GM12891 (cell line): ENCODE results near the gene ABCC9.

ENCODE experiments used
- PAX5 ChIP-seq: IDR thresholded peaks from 2 replicates; pipeline ENCODE4 v1.6.1; 2011; ENCODE audit warnings: low read length, moderate library complexity, mild to moderate bottlenecking; ENCODE audit not compliant: insufficient read depth, severe bottlenecking
- POLR2A ChIP-seq: IDR thresholded peaks from 2 replicates; pipeline ENCODE4 v1.6.1; 2011; ENCODE audit warnings: low read depth, low read length, control low read depth
- POLR2AphosphoS5 ChIP-seq: IDR thresholded peaks from 2 replicates; pipeline ENCODE4 v1.6.1; 2011; ENCODE audit warnings: low read depth, low read length, control low read depth
- POU2F2 ChIP-seq: IDR thresholded peaks from 2 replicates; pipeline ENCODE4 v1.6.1; 2011; ENCODE audit warnings: low read depth, mild to moderate bottlenecking, control low read depth, low read length, moderate library complexity
- SPI1 ChIP-seq: IDR thresholded peaks from 2 replicates; pipeline ENCODE4 v1.6.1; 2011; ENCODE audit warnings: low read depth, low read length, control low read depth
- TAF1 ChIP-seq: IDR thresholded peaks from 2 replicates; pipeline ENCODE4 v1.6.1; 2011; ENCODE audit warnings: low read depth, low read length, control low read depth

DNA sequence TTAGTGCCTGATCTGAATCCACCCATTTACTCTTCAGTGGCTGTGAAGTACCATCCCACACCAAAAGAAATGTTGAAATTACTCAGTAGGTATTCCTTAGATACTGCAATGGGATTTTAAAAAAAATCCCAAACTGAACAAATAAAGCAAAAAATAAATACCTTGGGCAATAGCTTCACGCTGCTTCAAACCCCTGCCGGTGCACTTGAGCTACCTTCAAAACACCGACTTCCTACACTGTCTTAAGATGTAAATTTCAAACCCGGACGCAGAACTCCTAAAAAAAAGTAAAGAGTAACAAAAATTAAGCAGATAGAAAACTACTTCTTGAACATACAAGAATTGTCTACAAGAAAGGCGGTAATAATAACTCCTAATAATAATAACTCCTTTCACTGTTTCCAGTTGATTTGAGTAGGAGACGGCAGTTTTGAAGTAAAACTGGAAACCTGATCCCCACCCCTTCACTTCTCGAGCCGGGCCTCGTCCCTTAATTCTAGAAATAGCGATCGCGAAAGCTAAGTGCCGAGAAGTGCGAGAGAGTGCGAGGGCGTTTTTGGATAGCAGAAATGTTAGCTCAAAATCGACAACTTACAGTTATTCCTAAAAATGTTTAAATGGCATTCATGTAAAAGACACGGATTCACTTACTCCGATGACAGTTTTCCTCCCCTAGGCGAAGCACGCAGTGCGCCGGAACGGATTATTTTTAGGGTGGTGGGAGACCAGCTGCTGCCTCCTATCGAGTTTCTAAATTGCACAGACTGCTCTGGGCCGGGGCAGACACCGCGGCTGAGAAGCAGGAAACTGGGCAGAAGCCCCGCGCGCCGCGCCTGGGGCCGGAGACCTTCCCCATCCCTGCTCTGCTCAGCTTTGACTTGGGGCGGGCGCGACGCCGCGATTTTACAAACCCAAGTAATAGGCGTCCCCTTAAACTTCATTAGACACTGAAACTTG lies at the start of gene ABCC9:
- no peak for TF ChIP-seq POLR2A
- no peak for TF ChIP-seq TAF1
- no peak for TF ChIP-seq POLR2AphosphoS5
- TF ChIP-seq POU2F2: no peak
- TF ChIP-seq SPI1: no peak
- no peak for TF ChIP-seq PAX5
